ENCODE results near the gene RGS7.

DNA sequence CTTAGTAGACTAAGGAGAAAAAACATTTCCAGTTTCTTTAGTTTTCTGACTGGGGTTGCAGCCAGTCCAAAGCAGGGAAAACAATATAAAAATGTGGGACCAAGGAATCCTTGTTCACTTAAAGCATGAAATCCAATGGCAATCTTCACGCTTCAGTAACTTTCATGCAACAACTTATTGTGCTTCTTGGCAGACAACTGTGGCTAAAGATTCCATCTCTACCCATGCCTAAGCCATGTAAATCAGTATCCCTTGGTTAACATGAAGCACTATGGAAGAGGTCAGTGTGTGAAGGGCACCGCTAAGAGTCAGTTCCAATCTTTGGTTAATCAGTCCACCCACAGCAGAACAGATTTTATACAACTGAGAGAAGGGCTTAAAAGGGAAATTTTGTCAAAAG lies 543.3 kb downstream of the RGS7 start:
- TF ChIP-seq, protein P1, sequence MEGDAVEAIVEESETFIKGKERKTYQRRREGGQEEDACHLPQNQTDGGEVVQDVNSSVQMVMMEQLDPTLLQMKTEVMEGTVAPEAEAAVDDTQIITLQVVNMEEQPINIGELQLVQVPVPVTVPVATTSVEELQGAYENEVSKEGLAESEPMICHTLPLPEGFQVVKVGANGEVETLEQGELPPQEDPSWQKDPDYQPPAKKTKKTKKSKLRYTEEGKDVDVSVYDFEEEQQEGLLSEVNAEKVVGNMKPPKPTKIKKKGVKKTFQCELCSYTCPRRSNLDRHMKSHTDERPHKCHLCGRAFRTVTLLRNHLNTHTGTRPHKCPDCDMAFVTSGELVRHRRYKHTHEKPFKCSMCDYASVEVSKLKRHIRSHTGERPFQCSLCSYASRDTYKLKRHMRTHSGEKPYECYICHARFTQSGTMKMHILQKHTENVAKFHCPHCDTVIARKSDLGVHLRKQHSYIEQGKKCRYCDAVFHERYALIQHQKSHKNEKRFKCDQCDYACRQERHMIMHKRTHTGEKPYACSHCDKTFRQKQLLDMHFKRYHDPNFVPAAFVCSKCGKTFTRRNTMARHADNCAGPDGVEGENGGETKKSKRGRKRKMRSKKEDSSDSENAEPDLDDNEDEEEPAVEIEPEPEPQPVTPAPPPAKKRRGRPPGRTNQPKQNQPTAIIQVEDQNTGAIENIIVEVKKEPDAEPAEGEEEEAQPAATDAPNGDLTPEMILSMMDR (IDR thresholded peaks at IDR 0.05; ENCODE audit: low read depth, low read length): no peak
- TF ChIP-seq, protein P2, sequence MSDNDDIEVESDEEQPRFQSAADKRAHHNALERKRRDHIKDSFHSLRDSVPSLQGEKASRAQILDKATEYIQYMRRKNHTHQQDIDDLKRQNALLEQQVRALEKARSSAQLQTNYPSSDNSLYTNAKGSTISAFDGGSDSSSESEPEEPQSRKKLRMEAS (IDR thresholded peaks at IDR 0.05; ENCODE audit: low read depth, low read length): no peak
- TF ChIP-seq POLR2A (IDR thresholded peaks at IDR 0.05; ENCODE audit: extremely low read depth, insufficient read length): no peak
